HCT116 (cell line): ENCODE measurements around the gene KPNA1. TPM values are rescaled to one million over a fixed set of nuclear protein-coding genes. Genes with fewer than 3 reads are reported as not detected.

Experiments used
- ATAC-seq: fragments of 200-7000 bp; cut with Tn5 transposase; 2 replicates; pipeline ENCODE4 v1.9.1; 2020; ENCODE audit warnings: mild to moderate bottlenecking, moderate library complexity
- BruUV-seq: library from RNA; stranded (reverse); fragments of 400-500 nt; replicated peaks from 2 replicates; lab custom pipeline; 2021; lab: Mats Ljungman, UMichigan
- CTCF ChIA-PET: fragments of 300-600 bp; sonication (Branson Sonifier 250); formaldehyde crosslinking; loops from one replicate; lab custom pipeline; 2021; ENCODE audit warnings: antibody characterized with exemption; lab: Charles Lee
- POLR2A ChIA-PET: fragments of 300-600, 350-600 bp; sonication (Branson Sonifier 250); formaldehyde crosslinking; loops from one replicate; lab custom pipeline; 2021; ENCODE audit warnings: antibody characterized with exemption; lab: Charles Lee
- RAD21 ChIA-PET, 2 experiments: fragments of 300-600 bp; sonication (Branson Sonifier 250); formaldehyde crosslinking; loops; one replicate each; lab custom pipeline; 2023; ENCODE audit warnings: low total read pairs in 2 of 2; ENCODE audit not compliant: uncharacterized antibody in 2 of 2, unreplicated experiment in 2 of 2, low non-redundant PET in 1 of 2; lab: Charles Lee
- DNase-seq: peaks from one replicate; pipeline ENCODE4 v3.0.0-alpha.2; 2010; ENCODE audit warnings: low read depth, low spot score
- H2AFZ ChIP-seq: fragments of 200-600 bp; shearing (Covaris generic), sonication (generic); 2 replicates; pipeline ENCODE4 v1.6.1; 2017; ENCODE audit warnings: low read depth, mixed run types, mixed read lengths, antibody characterized with exemption, low read length; ENCODE audit not compliant: poor library complexity, severe bottlenecking
- H3K27ac ChIP-seq: 2 replicates; pipeline ENCODE4 v1.5.1; 2012; ENCODE audit warnings: low read depth, low read length
- H3K27me3 ChIP-seq: fragments of 200-600 bp; sonication (generic); 2 replicates; pipeline ENCODE4 v1.6.1; 2016; ENCODE audit warnings: mixed run types, low read length, mixed read lengths; ENCODE audit not compliant: insufficient read depth
- H3K36me3 ChIP-seq, 2 experiments: fragments of 200-500 bp in 1 of 2; fragments of 200-600 bp in 1 of 2; sonication (Bioruptor generic) in 1 of 2; sonication (generic) in 1 of 2; 2 replicates each; pipeline versions ENCODE4 v1.5.1 to v1.6.1; 2014 to 2016; ENCODE audit warnings: low read length in 2 of 2, inconsistent platforms in 1 of 2, mixed read lengths in 1 of 2, mixed run types in 1 of 2; ENCODE audit not compliant: insufficient read depth in 2 of 2, control insufficient read depth in 1 of 2
- H3K4me1 ChIP-seq, 2 experiments: fragments of 200-600 bp in 1 of 2; sonication (generic) in 1 of 2; 2 replicates each; pipeline versions ENCODE4 v1.5.1 to v1.6.1; 2012 to 2017; ENCODE audit warnings: low read length in 2 of 2, inconsistent platforms in 1 of 2, mild to moderate bottlenecking in 1 of 2, mixed read lengths in 1 of 2, mixed run types in 1 of 2, moderate library complexity in 1 of 2; ENCODE audit not compliant: insufficient read depth in 2 of 2, control insufficient read depth in 1 of 2
- H3K4me2 ChIP-seq: fragments of 200-600 bp; sonication (generic); 2 replicates; pipeline ENCODE4 v1.6.1; 2017; ENCODE audit warnings: mixed run types, low read length, mixed read lengths
- H3K4me3 ChIP-seq, 2 experiments: fragments of 200-600 bp in 1 of 2; sonication (generic) in 1 of 2; replicated peaks in 1 of 2; 2 replicates each; pipeline ENCODE4 v1.5.1; 2011 to 2016; ENCODE audit warnings: low read length in 2 of 2, control low read depth in 1 of 2, low read depth in 1 of 2, mild to moderate bottlenecking in 1 of 2, mixed read lengths in 1 of 2, mixed run types in 1 of 2
- H3K79me2 ChIP-seq: fragments of 200-600 bp; sonication (generic); 2 replicates; pipeline ENCODE4 v1.6.1; 2017; ENCODE audit warnings: mild to moderate bottlenecking, mixed run types, low read length, moderate library complexity, mixed read lengths; ENCODE audit not compliant: insufficient read depth
- H3K9ac ChIP-seq: fragments of 200-600 bp; sonication (generic); 2 replicates; pipeline ENCODE4 v1.6.1; 2016; ENCODE audit warnings: low read length, mixed read lengths
- H3K9me2 ChIP-seq: fragments of 200-600 bp; sonication (generic), shearing (Covaris generic); 2 replicates; pipeline ENCODE4 v1.6.1; 2017; ENCODE audit warnings: mixed run types, mild to moderate bottlenecking, moderate library complexity; ENCODE audit not compliant: insufficient read depth
- H3K9me3 ChIP-seq, 2 experiments: fragments of 200-500 bp in 1 of 2; fragments of 200-600 bp in 1 of 2; sonication (Bioruptor generic) in 1 of 2; sonication (generic) in 1 of 2; 2 replicates each; pipeline ENCODE4 v1.6.1; 2014 to 2017; ENCODE audit warnings: low read length in 2 of 2, mixed read lengths in 2 of 2, inconsistent platforms in 1 of 2, low read depth in 1 of 2, mild to moderate bottlenecking in 1 of 2, mixed run types in 1 of 2, moderate library complexity in 1 of 2; ENCODE audit not compliant: control insufficient read depth in 1 of 2, insufficient read depth in 1 of 2
- H4K20me1 ChIP-seq: fragments of 200-600 bp; sonication (generic), shearing (Covaris generic); 2 replicates; pipeline ENCODE4 v1.6.1; 2017; ENCODE audit warnings: mixed run types, mild to moderate bottlenecking, moderate library complexity; ENCODE audit not compliant: insufficient read depth
- CEBPB ChIP-seq: IDR thresholded peaks from 2 replicates; pipeline ENCODE4 v1.6.1; 2012; ENCODE audit warnings: low read depth
- CTCF ChIP-seq, 3 experiments: fragments of 200-600 bp in 1 of 3; sonication (generic) in 1 of 3; IDR thresholded peaks in 2 of 3; conservative IDR thresholded peaks in 1 of 3; 2 replicates each; pipeline ENCODE4 v1.5.1; 2012 to 2017; ENCODE audit warnings: low read depth in 2 of 3, low read length in 2 of 3, antibody characterized with exemption in 1 of 3, borderline replicate concordance in 1 of 3, control low read depth in 1 of 3, mild to moderate bottlenecking in 1 of 3, mixed read lengths in 1 of 3, mixed run types in 1 of 3, moderate library complexity in 1 of 3; ENCODE audit not compliant: insufficient read depth in 1 of 3
- EZH2phosphoT487 ChIP-seq: fragments of 200-600 bp; IDR thresholded peaks from 2 replicates; pipeline ENCODE4 v1.6.1; 2018; ENCODE audit warnings: antibody characterized with exemption, borderline replicate concordance
- SIN3A ChIP-seq: IDR thresholded peaks from 2 replicates; pipeline ENCODE4 v1.6.1; 2012; ENCODE audit warnings: low read depth
- SP1 ChIP-seq: IDR thresholded peaks from 2 replicates; pipeline ENCODE4 v1.6.1; 2012; ENCODE audit warnings: low read depth
- YY1 ChIP-seq: IDR thresholded peaks from 2 replicates; pipeline ENCODE4 v1.6.1; 2011; ENCODE audit warnings: low read length, low read depth, moderate library complexity, mild to moderate bottlenecking; ENCODE audit not compliant: insufficient replicate concordance; ENCODE audit errors: extremely low read depth
- ZFX ChIP-seq: fragments of 450-650 bp; IDR thresholded peaks from 2 replicates; pipeline ENCODE4 v1.6.1; 2017
- ZNF274 ChIP-seq: fragments of 200-500 bp; sonication (Bioruptor generic); IDR thresholded peaks from 2 replicates; pipeline ENCODE4 v1.6.1; 2014; ENCODE audit warnings: mild to moderate bottlenecking, low read depth, low read length, inconsistent platforms
- intact Hi-C: fragments of 100-400 bp; cut with micrococcal nuclease; formaldehyde crosslinking; loops from 2 replicates; pipeline ENCODE4 v1.10.0; 2022
- total RNA-seq: library from RNA; stranded (reverse); gene quantifications from one replicate; pipeline ENCODE4 v1.2.1, GENCODE V29; 2021; ENCODE audit not compliant: unreplicated experiment
- TF ChIP-seq, protein P1 (sequence below): IDR thresholded peaks from 2 replicates; pipeline ENCODE4 v1.6.1; 2011; ENCODE audit warnings: mild to moderate bottlenecking, low read length, moderate library complexity; ENCODE audit not compliant: insufficient replicate concordance; ENCODE audit errors: extremely low read depth

The KPNA1 gene
- total RNA-seq, 1 experiment from 2014 or later: 73.4 TPM

DNA sequence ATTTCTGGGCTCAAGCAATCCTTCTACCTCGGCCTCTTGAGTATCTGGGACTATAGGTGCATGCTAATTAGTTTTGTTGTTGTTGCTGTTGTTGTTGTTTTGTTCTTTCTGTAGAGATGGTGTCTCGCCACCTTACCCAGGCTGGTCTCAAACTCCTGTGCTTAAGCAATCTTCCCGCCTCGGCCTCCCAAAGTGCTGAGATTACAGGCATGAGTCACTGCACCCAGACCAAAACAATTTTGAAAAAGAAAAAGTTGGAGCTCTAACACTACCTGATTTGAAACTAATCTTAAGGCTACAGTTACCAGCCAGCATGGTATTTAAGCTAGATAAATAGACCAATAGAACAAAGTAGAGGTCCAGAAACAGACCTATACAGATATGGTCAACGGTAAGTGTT lies 29.8 kb downstream of the KPNA1 start (continued):
- TF ChIP-seq YY1 (no peak), CEBPB (peak; percentile 69), ZFX (no peak), CTCF (IDR thresholded peaks at IDR 0.05 in 2 of 3, conservative IDR thresholded peaks at IDR 0.05 in 1 of 3; ENCODE audit: borderline replicate concordance in 1 of 3, insufficient read depth in 1 of 3, low read depth in 2 of 3, low read length in 2 of 3) (no peak), SIN3A (no peak)

DNA sequence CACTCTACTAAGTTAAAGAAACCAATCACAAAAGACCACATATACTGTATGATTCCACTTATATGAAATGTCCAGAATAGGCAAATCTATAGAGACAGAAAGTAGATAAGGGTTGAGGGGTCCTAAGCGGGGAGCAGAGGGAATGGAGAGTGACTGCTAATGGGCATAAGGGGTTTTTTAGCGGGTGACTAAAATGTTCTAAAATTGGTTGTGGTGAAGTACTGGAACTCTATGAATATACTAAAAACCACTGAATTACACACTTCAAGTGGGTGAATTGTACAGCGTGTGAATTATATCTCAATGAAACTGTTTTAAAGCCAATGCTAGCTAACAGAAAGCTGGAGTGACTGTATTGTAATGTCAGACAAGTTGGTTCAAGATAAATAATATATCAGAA lies 33.3 kb downstream of the KPNA1 start:
- 0 out of 2 replicates have a peak, but pooled peaks cover 2% of the 10 kb centered on the region for H4K20me1 ChIP-seq
- H3K4me2 ChIP-seq: no peak overlapping the region
- H3K27ac ChIP-seq: no peak overlapping the region
- ATAC-seq: no peak
- no peaks in the 10 kb centered on the region for H3K27me3 ChIP-seq
- intact Hi-C loops: no loop called here
- H3K4me1 ChIP-seq: peaks cover 32 to 33% of the 10 kb centered on the region in 2 experiments
- no TSS peak for BruUV-seq
- no peak for TF ChIP-seq YY1
- TF ChIP-seq SP1: no peak
- TF ChIP-seq, protein P1, sequence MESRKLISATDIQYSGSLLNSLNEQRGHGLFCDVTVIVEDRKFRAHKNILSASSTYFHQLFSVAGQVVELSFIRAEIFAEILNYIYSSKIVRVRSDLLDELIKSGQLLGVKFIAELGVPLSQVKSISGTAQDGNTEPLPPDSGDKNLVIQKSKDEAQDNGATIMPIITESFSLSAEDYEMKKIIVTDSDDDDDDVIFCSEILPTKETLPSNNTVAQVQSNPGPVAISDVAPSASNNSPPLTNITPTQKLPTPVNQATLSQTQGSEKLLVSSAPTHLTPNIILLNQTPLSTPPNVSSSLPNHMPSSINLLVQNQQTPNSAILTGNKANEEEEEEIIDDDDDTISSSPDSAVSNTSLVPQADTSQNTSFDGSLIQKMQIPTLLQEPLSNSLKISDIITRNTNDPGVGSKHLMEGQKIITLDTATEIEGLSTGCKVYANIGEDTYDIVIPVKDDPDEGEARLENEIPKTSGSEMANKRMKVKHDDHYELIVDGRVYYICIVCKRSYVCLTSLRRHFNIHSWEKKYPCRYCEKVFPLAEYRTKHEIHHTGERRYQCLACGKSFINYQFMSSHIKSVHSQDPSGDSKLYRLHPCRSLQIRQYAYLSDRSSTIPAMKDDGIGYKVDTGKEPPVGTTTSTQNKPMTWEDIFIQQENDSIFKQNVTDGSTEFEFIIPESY: no peak
- no peak for TF ChIP-seq EZH2phosphoT487
- TF ChIP-seq ZNF274: no peak
- TF ChIP-seq ZFX: no peak
- H3K9ac ChIP-seq: no peak overlapping the region
- RAD21 ChIA-PET: no interaction called here
- DNase-seq: no peak
- H3K36me3 ChIP-seq: no peaks in the 10 kb centered on the region
- H3K9me3 ChIP-seq: no peaks in the 10 kb centered on the region
- H3K4me3 ChIP-seq: no peak overlapping the region
- peaks cover 95% of the 10 kb centered on the region for H3K79me2 ChIP-seq
- POLR2A ChIA-PET: no interaction called here
- H3K9me2 ChIP-seq: no peaks in the 10 kb centered on the region
- CTCF ChIA-PET: no interaction called here
- no peak overlapping the region for H2AFZ ChIP-seq
